ENCODE data around the gene PTGER1. TPM values are rescaled to one million over a fixed set of nuclear protein-coding genes. Genes with fewer than 3 reads are reported as not detected.

Gene PTGER1
- total RNA-seq, 2 experiments from 2014 or later = 0.19 to 0.27 TPM

DNA sequence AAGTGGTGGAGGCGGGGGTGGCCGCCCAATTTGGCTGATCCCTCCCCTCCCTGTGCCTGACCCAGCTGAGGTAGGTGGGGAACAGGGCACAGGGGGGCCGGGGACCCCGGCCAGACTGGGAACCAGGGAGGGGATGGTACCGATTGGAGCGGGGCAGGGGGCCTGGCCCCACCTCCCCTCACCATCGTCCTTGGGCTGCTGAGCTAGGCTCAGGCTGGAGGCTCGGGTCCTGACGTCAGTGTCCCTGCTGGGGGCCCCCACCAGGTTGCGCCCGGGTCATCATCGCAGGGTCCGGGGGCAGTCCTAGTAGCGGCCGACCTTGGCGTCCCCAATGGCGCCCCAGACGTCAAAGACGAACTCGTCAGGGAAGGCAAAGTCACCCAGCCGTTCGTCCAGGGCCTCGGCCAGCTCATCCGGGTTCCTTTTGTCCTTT is 3.0 kb upstream of the PTGER1 start:
- Mint-ChIP-seq H3K36me3 (ENCODE audit: low read depth) (peaks cover 12% of the 10 kb centered on the region), H3K27ac (no peak overlapping the region), H3K4me3 (no peak overlapping the region), H3K9me3 (no peaks in the 10 kb centered on the region), H3K27me3 (peaks cover 10% of the 10 kb centered on the region), H3K4me1 (peaks cover 26% of the 10 kb centered on the region)
- CTCF ChIA-PET = interaction anchor here (3.2 kb wide), 1 partner anchor 341 kb away, joined by 13 read pairs; the partner anchor contains the start of gene ASF1B
- POLR2A ChIA-PET = no interaction called here
- DNase-seq = no peak

DNA sequence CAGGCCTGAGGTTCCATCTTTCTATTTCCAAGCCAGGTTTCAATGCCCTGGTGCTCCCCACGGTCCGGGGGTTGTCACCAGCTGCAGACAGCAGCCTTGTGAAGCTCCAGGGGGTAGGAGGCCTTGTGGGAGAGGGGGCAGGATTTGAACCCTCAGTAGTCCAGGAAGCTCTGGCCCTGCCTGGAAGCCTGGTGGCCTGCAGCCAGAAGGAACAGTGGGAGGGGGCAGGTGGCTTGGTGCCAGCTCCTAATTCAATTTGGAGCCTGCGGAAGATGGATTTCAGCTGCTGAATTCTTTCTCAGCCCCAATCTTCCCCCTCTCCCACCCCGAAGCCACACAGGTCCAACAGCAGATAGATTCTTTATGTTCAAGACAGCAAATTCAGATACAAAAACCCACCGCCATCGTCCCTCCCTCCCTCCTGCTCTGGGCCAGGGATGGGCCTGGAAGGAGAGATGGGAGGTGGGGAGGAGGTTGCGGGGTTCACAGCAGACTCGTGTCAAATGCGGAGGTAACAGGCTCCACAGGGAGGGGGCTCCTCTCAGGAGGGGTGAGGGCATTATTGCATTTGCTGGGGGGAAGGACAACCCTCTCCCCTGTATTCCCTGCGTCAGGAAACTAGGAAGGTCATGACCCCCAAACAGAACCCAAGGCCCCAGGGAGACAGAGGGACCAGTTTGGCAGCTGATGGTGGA is 2.4 kb upstream of the PTGER1 start:
- Mint-ChIP-seq H3K36me3 (ENCODE audit: low read depth) (peaks cover 16% of the 10 kb centered on the region), H3K4me3 (no peak overlapping the region), H3K27me3 (peaks cover 15% of the 10 kb centered on the region), H3K27ac (no peak overlapping the region), H3K9me3 (no peaks in the 10 kb centered on the region), H3K4me1 (peaks cover 32% of the 10 kb centered on the region)
- ChIA-PET CTCF (interaction anchor here (3.2 kb wide), 1 partner anchor 341 kb away, joined by 13 read pairs; the partner anchor contains the start of gene ASF1B), POLR2A (no interaction called here)
- no peak for DNase-seq

DNA sequence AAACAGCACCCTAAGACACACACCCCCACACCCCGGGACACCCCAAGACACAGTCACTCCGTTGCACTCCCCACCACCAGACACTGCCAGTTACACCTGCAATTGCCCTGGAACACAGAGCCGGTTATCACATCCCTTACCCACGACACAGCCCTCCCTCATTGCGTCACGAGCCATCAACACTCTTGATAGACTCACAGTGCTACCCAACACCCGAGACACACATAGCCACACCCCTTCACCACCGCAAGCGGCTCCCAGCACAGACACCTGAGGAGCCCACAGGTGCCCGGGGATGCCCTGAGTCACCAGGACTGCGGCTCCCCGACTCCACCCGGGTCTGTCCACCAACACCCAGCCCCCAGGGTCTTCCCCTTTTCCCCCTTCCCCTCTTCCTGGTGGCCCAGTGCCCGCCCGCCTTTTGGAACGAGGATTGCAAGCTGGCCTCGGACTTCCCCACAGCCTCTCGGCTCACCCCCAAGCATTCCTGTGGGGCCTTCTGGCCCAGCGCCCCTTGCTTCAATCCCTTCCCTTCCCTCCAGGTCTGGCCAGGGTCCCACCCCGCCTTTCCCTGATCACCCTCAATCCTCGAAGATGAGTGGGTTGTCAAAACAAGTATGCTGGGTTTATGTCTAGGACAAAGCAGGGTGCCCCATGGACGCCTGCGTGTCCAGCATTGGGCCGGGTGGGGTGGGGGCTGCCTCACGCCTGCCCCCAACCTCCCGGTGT is 1.7 kb upstream of the PTGER1 start:
- Mint-ChIP-seq H3K4me3 (no peak overlapping the region), H3K36me3 (ENCODE audit: low read depth) (peaks cover 12% of the 10 kb centered on the region), H3K27ac (peak overlapping the region; percentile 66), H3K4me1 (peaks cover 32% of the 10 kb centered on the region), H3K27me3 (peaks cover 16% of the 10 kb centered on the region), H3K9me3 (no peaks in the 10 kb centered on the region)
- ChIA-PET CTCF (interaction anchor here (3.2 kb wide), 1 partner anchor 340 kb away, joined by 13 read pairs; the partner anchor contains the start of gene ASF1B), POLR2A (no interaction called here)
- no peak for DNase-seq

DNA sequence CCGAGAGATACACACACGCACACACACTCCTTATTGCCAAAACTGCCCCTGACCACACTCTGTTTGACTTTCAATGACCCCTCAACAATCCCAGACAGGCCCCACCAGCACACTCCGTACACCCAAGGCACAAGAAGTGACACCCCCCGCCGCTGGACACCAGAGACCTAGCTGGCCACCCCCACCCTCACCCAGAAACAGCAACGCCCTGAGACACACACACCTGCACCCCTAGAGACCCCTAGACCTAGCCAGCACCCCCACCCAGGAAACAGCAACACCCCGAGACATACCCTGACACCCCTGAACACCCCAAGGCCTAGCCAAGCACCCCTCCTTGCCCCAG is 1.1 kb upstream of the PTGER1 start:
- peaks cover 16% of the 10 kb centered on the region for H3K27me3 Mint-ChIP-seq
- no peaks in the 10 kb centered on the region for H3K9me3 Mint-ChIP-seq
- peaks cover 32% of the 10 kb centered on the region for H3K4me1 Mint-ChIP-seq
- DNase-seq = no peak
- CTCF ChIA-PET = no interaction called here
- no peak overlapping the region for H3K4me3 Mint-ChIP-seq
- H3K27ac Mint-ChIP-seq = no peak overlapping the region
- peaks cover 12% of the 10 kb centered on the region for H3K36me3 Mint-ChIP-seq (ENCODE audit: low read depth)
- POLR2A ChIA-PET = no interaction called here

DNA sequence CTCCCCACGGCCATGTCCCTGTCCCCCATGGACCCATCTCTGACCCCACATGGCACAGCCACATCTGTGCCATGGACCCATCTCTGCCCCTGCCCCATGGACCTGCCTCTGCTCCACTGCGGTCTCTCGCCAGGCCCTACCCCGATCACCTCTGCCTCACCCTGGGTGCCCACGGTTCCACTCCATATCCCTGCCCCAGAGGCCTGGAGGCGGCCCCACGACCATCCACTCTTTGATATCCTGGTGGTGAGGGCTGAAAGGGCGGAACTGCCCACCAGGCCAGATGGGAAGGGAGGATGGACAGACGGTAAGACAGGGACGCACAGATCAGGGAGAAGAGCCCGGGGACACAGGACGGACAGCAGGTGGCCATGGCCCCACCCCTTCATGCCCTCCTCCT is 327 bp downstream of the PTGER1 start:
- CTCF ChIA-PET = interaction anchor here (0.6 to 1.0 kb wide), 3 partner anchors 11 to 41 kb away, joined by 3 read pairs; no protein-coding TSS in a partner anchor
- H3K9me3 Mint-ChIP-seq = no peaks in the 10 kb centered on the region

DNA sequence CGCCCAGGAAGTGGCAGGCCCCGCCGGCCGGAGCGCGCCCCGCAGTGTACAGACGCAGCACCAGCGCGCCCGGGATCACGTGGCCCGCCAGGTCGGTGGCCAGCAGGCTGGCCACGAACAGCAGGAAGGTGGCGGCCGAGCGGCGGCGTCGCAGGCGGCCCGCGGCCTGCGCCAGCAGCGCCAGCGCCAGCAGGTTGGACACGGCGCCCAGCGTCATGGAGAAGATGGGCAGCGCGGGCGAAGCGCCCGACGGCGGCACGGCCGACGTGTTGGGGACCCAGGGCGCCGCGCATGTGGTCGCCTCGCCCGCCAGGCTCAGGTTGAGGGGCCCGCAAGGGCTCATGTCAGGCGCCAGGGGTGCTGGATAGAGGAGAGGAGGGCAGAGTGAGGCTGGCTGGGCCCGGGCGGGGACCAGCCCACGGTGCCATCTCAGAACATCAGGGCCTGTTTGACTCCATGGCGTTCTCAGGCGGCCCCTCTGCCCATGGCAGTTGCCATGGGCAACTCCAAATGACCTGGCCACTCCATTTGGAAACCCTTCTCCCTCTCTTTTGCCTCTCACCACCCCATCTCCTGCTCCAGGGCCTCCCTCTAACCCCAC is 1.1 kb downstream of the PTGER1 start:
- no peak overlapping the region for H3K4me3 Mint-ChIP-seq
- POLR2A ChIA-PET = no interaction called here
- H3K36me3 Mint-ChIP-seq (ENCODE audit: low read depth) = peaks cover 16% of the 10 kb centered on the region
- peaks cover 30% of the 10 kb centered on the region for H3K4me1 Mint-ChIP-seq
- no peaks in the 10 kb centered on the region for H3K9me3 Mint-ChIP-seq
- no peak for DNase-seq
- H3K27ac Mint-ChIP-seq = peak overlapping the region; percentile 31
- peaks cover 16% of the 10 kb centered on the region for H3K27me3 Mint-ChIP-seq
- CTCF ChIA-PET = no interaction called here

More for the DNA sequence above, 327 bp downstream of the PTGER1 start:
- POLR2A ChIA-PET = no interaction called here
- peak overlapping the region; percentile 31 for H3K27ac Mint-ChIP-seq
- H3K27me3 Mint-ChIP-seq = peaks cover 16% of the 10 kb centered on the region
- H3K4me1 Mint-ChIP-seq = peaks cover 30% of the 10 kb centered on the region
- no peak overlapping the region for H3K4me3 Mint-ChIP-seq
- peaks cover 13% of the 10 kb centered on the region for H3K36me3 Mint-ChIP-seq (ENCODE audit: low read depth)
- DNase-seq = no peak

DNA sequence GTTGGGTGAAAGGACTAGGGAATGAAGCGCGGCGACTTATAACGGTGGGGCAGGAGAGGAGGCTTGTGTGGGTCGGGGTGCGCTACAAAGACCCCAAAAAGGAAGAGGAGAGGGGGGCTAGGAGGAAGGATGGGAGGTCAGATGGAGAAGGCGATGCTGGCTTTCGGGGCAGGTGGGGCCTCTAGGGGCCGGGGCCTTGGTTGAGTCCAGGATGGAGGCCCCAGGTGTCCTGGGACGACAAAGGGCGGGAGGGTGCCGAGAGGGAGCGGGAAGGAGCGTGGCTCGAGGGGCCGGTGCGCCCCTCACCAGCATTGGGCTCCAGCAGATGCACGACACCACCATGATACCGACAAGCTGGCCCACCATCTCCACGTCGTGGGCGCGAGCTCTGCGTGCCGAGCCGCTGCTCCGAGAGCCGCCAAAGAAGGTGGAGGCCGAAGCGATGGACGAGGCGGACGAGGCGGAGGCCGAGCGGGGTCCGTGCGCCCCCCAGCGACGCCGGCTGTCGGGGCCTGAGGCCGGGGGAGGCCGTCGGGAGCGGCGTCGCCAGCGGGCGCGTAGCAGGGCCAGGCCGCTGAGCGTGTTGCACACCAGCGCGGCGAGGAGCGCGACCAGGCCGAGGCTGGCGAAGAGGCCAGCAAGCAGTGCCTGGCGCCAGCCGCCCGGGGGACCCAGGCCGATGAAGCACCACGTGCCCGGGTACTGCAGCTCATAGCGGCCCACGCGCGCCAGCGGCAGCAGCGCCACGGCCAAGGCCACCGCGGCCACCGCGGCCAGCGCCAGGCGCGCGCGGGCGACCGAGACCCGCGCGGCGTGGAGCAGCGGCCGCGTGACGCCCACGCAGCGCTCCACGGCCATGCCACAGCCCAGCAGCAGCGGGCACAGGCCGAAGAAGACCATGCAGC is 1.8 kb downstream of the PTGER1 start:
- Mint-ChIP-seq H3K27ac (peak overlapping the region; percentile 31), H3K4me1 (peaks cover 30% of the 10 kb centered on the region), H3K27me3 (peaks cover 16% of the 10 kb centered on the region), H3K36me3 (ENCODE audit: low read depth) (peaks cover 14% of the 10 kb centered on the region), H3K9me3 (no peaks in the 10 kb centered on the region), H3K4me3 (no peak overlapping the region)
- ChIA-PET CTCF (interaction anchor here (0.7 to 2.0 kb wide), 14 partner anchors 8 to 337 kb away, joined by 3 to 7 read pairs (median 3); partner anchors contain the start of genes ASF1B and PKN1), POLR2A (no interaction called here)
- DNase-seq = no peak

DNA sequence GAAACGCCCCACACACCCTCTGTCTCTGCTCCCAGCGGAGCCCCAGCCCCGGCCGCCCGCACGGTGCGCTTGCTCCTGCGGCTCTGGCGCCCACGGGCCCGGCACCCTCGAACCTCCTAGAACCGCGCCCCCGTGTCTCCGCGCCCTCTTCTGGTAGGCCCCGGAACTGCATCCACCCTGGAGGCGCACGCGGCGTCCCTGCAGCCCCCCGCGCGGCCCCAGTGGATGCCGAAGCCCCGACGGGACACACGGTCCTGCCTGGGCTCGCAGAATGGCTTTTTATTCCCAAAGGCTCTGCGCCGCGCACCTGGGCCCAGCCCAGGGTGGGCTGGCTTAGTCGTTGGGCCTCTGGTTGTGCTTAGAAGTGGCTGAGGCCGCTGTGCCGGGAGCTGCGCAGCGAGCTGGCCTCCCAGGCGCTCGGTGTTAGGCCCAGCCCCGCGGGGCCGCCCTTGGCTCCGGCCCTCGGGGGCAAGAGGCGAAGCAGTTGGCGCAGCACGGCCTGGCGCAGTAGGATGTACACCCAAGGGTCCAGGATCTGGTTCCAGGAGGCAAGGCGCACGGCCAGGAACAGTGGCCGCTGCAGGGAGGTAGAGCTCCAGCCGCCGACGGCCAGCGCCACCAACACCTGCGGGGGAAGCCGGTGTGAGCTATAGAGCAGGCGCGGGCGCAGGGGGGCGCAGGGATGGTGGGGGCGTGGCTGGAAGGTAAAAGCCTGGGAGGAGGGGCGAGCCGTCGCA is 2.8 kb downstream of the PTGER1 start:
- DNase-seq = peak; percentile 87
- POLR2A ChIA-PET = no interaction called here
- Mint-ChIP-seq H3K4me3 (no peak overlapping the region), H3K36me3 (ENCODE audit: low read depth) (peaks cover 10% of the 10 kb centered on the region), H3K27me3 (peaks cover 16% of the 10 kb centered on the region), H3K9me3 (no peaks in the 10 kb centered on the region), H3K27ac (peak overlapping the region; percentile 31), H3K4me1 (peaks cover 30% of the 10 kb centered on the region)
- CTCF ChIA-PET = interaction anchor here (0.6 to 2.0 kb wide), 18 partner anchors 8 to 336 kb away, joined by 3 to 7 read pairs (median 3); partner anchors contain the start of genes ASF1B and PKN1

DNA sequence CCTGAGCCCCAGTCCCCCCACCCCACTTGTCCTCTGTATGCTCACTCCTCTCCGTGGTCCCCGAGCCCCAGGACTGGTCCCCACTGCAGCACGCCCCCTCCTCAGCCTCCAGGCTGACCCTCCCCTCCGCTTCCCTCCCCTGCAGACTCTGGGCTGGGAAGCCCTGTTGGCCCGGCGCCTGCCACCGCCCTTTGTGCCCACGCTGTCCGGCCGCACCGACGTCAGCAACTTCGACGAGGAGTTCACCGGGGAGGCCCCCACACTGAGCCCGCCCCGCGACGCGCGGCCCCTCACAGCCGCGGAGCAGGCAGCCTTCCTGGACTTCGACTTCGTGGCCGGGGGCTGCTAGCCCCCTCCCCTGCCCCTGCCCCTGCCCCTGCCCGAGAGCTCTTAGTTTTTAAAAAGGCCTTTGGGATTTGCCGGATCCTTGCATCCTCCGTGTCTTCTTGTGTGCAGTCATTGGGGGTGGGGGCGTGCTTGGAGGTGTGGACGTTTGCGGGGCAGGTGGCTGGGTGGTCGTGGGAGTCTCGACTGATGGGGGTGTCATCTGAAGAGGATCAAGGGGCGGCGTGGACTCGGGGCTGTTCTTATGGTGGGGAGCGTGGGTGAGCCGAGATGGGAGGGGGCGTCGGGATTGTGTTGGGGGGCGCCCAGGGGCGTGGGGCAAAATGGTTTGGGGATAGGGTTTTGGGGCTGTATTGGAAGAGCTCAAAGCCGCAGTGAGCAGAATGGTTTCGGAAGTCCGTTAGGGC is 3.5 kb downstream of the PTGER1 start:
- Mint-ChIP-seq H3K36me3 (ENCODE audit: low read depth) (peaks cover 10% of the 10 kb centered on the region), H3K4me1 (peaks cover 29% of the 10 kb centered on the region), H3K27ac (peak overlapping the region; percentile 31), H3K27me3 (peaks cover 16% of the 10 kb centered on the region), H3K9me3 (no peaks in the 10 kb centered on the region), H3K4me3 (no peak overlapping the region)
- CTCF ChIA-PET = interaction anchor here (0.5 to 2.0 kb wide), 12 partner anchors 9 to 335 kb away, joined by 3 to 7 read pairs (median 4); partner anchors contain the start of genes ASF1B and DNAJB1
- no peak for DNase-seq
- POLR2A ChIA-PET = interaction anchor here (0.6 kb wide), 1 partner anchor 111 kb away, joined by 3 read pairs; no protein-coding TSS in a partner anchor

DNA sequence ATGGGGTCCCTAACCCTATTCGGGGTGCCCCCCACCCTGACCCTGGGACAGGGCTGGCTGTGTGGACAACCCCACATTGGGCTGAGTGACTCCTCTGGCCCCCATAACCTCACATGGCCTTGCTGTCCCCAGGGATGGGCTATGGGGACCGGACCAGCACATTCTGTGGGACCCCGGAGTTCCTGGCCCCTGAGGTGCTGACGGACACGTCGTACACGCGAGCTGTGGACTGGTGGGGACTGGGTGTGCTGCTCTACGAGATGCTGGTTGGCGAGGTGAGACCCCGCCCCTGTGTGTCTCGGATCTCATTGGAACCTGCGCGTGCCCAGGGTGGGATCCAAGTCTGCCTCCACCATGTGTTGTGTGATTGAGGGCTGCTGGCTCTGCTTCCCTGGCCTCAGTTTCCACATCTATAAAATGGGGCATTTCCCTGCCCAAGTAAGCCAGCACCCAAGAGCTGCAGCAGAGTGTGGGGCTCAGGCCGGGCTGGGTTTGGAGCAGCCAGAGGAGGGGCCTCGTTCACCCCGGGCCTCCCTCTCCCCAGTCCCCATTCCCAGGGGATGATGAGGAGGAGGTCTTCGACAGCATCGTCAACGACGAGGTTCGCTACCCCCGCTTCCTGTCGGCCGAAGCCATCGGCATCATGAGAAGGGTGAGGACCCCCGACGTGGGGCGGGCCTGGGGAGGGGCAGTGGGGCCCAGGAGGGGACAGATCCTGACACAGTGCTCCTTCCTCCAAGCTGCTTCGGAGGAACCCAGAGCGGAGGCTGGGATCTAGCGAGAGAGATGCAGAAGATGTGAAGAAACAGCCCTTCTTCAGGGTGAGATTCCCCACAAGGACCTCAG is 4.9 kb downstream of the PTGER1 start:
- Mint-ChIP-seq H3K27me3 (peaks cover 16% of the 10 kb centered on the region), H3K27ac (no peak overlapping the region), H3K36me3 (ENCODE audit: low read depth) (peaks cover 18% of the 10 kb centered on the region), H3K4me1 (peaks cover 16% of the 10 kb centered on the region), H3K9me3 (no peaks in the 10 kb centered on the region), H3K4me3 (no peak overlapping the region)
- POLR2A ChIA-PET = no interaction called here
- DNase-seq = no peak
- CTCF ChIA-PET = interaction anchor here (0.9 kb wide), 1 partner anchor 29 kb away, joined by 4 read pairs; no protein-coding TSS in a partner anchor

Measured in activated CD4-positive, alpha-beta T cell treated with anti-CD3 and anti-CD28 coated beads, Interleukin-2, amount 10 ng/mL, durations not matched to agents 7 days and 5 days (primary cell).